GM12878 (cell line): ENCODE results near the gene RNF169. TPM values are rescaled to one million over a fixed set of nuclear protein-coding genes. Genes with fewer than 3 reads are reported as not detected.

Experiments used
- ATAC-seq: fragments of 200-7000 bp; cut with Tn5 transposase; 3 replicates; pipeline ENCODE4 v1.9.1; 2020; ENCODE audit warnings: mild to moderate bottlenecking, moderate library complexity
- BruUV-seq: library from RNA; stranded (reverse); fragments of 400-500 nt; replicated peaks from 2 replicates; lab custom pipeline; 2021; lab: Mats Ljungman, UMichigan
- CTCF ChIA-PET: fragments of 300-600 bp; sonication (Branson Sonifier 250); formaldehyde crosslinking; extraction: SDS; loops from one replicate; lab custom pipeline; 2021; ENCODE audit warnings: inconsistent platforms; lab: Yijun Ruan, JAX
- POLR2A ChIA-PET: fragments of 350-600 bp; formaldehyde crosslinking; extraction: SDS; loops from one replicate; lab custom pipeline; 2021; ENCODE audit warnings: inconsistent platforms; lab: Charles Lee
- RAD21 ChIA-PET: fragments of 300-600 bp; sonication (Branson Sonifier 250); formaldehyde crosslinking; loops from one replicate; lab custom pipeline; 2023; ENCODE audit warnings: antibody characterized with exemption; ENCODE audit not compliant: unreplicated experiment; lab: Charles Lee
- SMC1A ChIA-PET: fragments of 300-600 bp; sonication (Branson Sonifier 250); formaldehyde crosslinking; loops from one replicate; lab custom pipeline; 2023; ENCODE audit not compliant: unreplicated experiment, uncharacterized antibody; lab: Charles Lee
- DNase-seq: peaks from one replicate; pipeline ENCODE4 v3.0.0-alpha.2; 2011; ENCODE audit warnings: low read depth, low spot score
- FAIRE-seq: peaks from 3 replicates; lab custom pipeline; 2011; peaks lifted over from hg19 to GRCh38; lab: Jason Lieb, UNC
- H2AFZ ChIP-seq: 2 replicates; pipeline ENCODE4 v1.6.0; 2011; ENCODE audit warnings: low read depth, low read length, control low read depth; ENCODE audit not compliant: control insufficient read depth
- H3K27ac ChIP-seq: 2 replicates; pipeline ENCODE4 v1.5.1; 2011; ENCODE audit warnings: control low read depth; ENCODE audit not compliant: control insufficient read depth, insufficient read depth
- H3K27me3 ChIP-seq, 2 experiments: replicated peaks in 1 of 2; 2 replicates each; pipeline versions ENCODE4 v1.6.0 to v1.6.1; 2011; ENCODE audit warnings: low read length in 1 of 2; ENCODE audit not compliant: control insufficient read depth in 2 of 2, insufficient read depth in 2 of 2
- H3K36me3 ChIP-seq, 2 experiments: 2 replicates each; pipeline ENCODE4 v1.5.1; 2011; ENCODE audit warnings: low read length in 1 of 2; ENCODE audit not compliant: control insufficient read depth in 2 of 2, insufficient read depth in 2 of 2
- H3K4me1 ChIP-seq: 2 replicates; pipeline ENCODE4 v1.6.1; 2011; ENCODE audit warnings: mild to moderate bottlenecking, low read length, moderate library complexity, mixed read lengths; ENCODE audit not compliant: control insufficient read depth, insufficient read depth
- H3K4me2 ChIP-seq: 2 replicates; pipeline ENCODE4 v1.6.0; 2011; ENCODE audit warnings: control low read depth; ENCODE audit not compliant: control insufficient read depth, insufficient read depth
- H3K4me3 ChIP-seq: fragments of 200-600 bp; sonication (generic); 2 replicates; pipeline ENCODE4 v1.5.1; 2016
- H3K79me2 ChIP-seq: 2 replicates; pipeline ENCODE4 v1.6.0; 2011; ENCODE audit warnings: low read length; ENCODE audit not compliant: control insufficient read depth, insufficient read depth
- H3K9ac ChIP-seq: 2 replicates; pipeline ENCODE4 v1.8.0; 2011; ENCODE audit warnings: low read length, control low read depth, mixed read lengths; ENCODE audit not compliant: control insufficient read depth, insufficient read depth
- H3K9me3 ChIP-seq: replicated peaks from 3 replicates; pipeline ENCODE4 v1.5.1; 2011; ENCODE audit warnings: mild to moderate bottlenecking, low read length; ENCODE audit not compliant: control insufficient read depth, insufficient read depth
- H4K20me1 ChIP-seq: 2 replicates; pipeline ENCODE4 v1.6.0; 2011; ENCODE audit not compliant: control insufficient read depth, insufficient read depth
- BCL11A ChIP-seq: IDR thresholded peaks from 2 replicates; pipeline ENCODE4 v1.6.1; 2011; ENCODE audit warnings: low read depth, low read length
- BHLHE40 ChIP-seq, 2 experiments: fragments of 450-650 bp in 1 of 2; IDR thresholded peaks; 2 replicates each; pipeline ENCODE4 v1.6.1; 2011 to 2017; ENCODE audit warnings: low read depth in 2 of 2, borderline replicate concordance in 1 of 2, improper control_type of control experiment in 1 of 2, low read length in 1 of 2, mild to moderate bottlenecking in 1 of 2
- CHD2 ChIP-seq: IDR thresholded peaks from 2 replicates; pipeline ENCODE4 v1.6.1; 2011; ENCODE audit warnings: low read depth, low read length, improper control_type of control experiment, borderline replicate concordance
- IRF4 ChIP-seq: IDR thresholded peaks from 2 replicates; pipeline ENCODE4 v1.6.1; 2011; ENCODE audit warnings: low read depth, low read length
- KDM1A ChIP-seq: fragments of 200-600 bp; sonication (generic); IDR thresholded peaks from 2 replicates; pipeline ENCODE4 v1.6.1; 2016; ENCODE audit warnings: borderline replicate concordance
- MEF2A ChIP-seq: IDR thresholded peaks from 2 replicates; pipeline ENCODE4 v1.6.1; 2011; ENCODE audit warnings: low read depth, mild to moderate bottlenecking, low read length, moderate library complexity; ENCODE audit not compliant: insufficient read depth
- MXI1 ChIP-seq: fragments of 150-350 bp; IDR thresholded peaks from 2 replicates; pipeline ENCODE4 v1.6.1; 2011; ENCODE audit warnings: low read depth, mild to moderate bottlenecking, inconsistent platforms, low read length, improper control_type of control experiment
- NR2F1 ChIP-seq: fragments of 450-650 bp; conservative IDR thresholded peaks from 2 replicates; pipeline ENCODE4 v1.6.1; 2017; ENCODE audit warnings: mild to moderate bottlenecking
- PBX3 ChIP-seq: IDR thresholded peaks from 2 replicates; pipeline ENCODE4 v1.6.1; 2011; ENCODE audit warnings: mild to moderate bottlenecking, low read depth, low read length, moderate library complexity; ENCODE audit not compliant: insufficient replicate concordance
- POLR2AphosphoS5 ChIP-seq: IDR thresholded peaks from 2 replicates; pipeline ENCODE4 v1.6.1; 2011; ENCODE audit warnings: mild to moderate bottlenecking, low read length, inconsistent platforms
- RAD21 ChIP-seq: IDR thresholded peaks from 2 replicates; pipeline ENCODE4 v1.6.1; 2011; ENCODE audit warnings: mild to moderate bottlenecking, low read depth, low read length, moderate library complexity; ENCODE audit not compliant: insufficient read depth
- RBBP5 ChIP-seq: fragments of 200-600 bp; sonication (generic); conservative IDR thresholded peaks from 2 replicates; pipeline ENCODE4 v1.6.1; 2016
- RELB ChIP-seq: fragments of 450-650 bp; IDR thresholded peaks from 2 replicates; pipeline ENCODE4 v1.6.1; 2017; ENCODE audit warnings: low read depth, mild to moderate bottlenecking, moderate library complexity
- RFX5 ChIP-seq: IDR thresholded peaks from 2 replicates; pipeline ENCODE4 v1.6.1; 2011; ENCODE audit warnings: low read depth, low read length, improper control_type of control experiment
- SMAD1 ChIP-seq: fragments of 450-650 bp; IDR thresholded peaks from 2 replicates; pipeline ENCODE4 v1.6.1; 2018; ENCODE audit warnings: mild to moderate bottlenecking, low read depth; ENCODE audit not compliant: partially characterized antibody
- SMC3 ChIP-seq: IDR thresholded peaks from 2 replicates; pipeline ENCODE4 v1.6.1; 2011; ENCODE audit warnings: low read length, improper control_type of control experiment, borderline replicate concordance
- SUPT20H ChIP-seq: IDR thresholded peaks from 2 replicates; pipeline ENCODE4 v1.6.1; 2011; ENCODE audit warnings: low read depth, mild to moderate bottlenecking, low read length, moderate library complexity, borderline replicate concordance; ENCODE audit not compliant: control insufficient read depth
- TBL1XR1 ChIP-seq: IDR thresholded peaks from 2 replicates; pipeline ENCODE4 v1.6.1; 2012; ENCODE audit warnings: low read depth, low read length, improper control_type of control experiment
- TCF12 ChIP-seq: IDR thresholded peaks from 2 replicates; pipeline ENCODE4 v1.6.1; 2011; ENCODE audit warnings: low read depth, mild to moderate bottlenecking, low read length
- TCF3 ChIP-seq: IDR thresholded peaks from 2 replicates; pipeline ENCODE4 v1.6.1; 2012; ENCODE audit warnings: low read depth, mild to moderate bottlenecking, low read length, borderline replicate concordance; ENCODE audit not compliant: insufficient read depth
- YY1 ChIP-seq: IDR thresholded peaks from 2 replicates; pipeline ENCODE4 v1.6.1; 2011; ENCODE audit warnings: low read depth, mild to moderate bottlenecking, low read length
- ZZZ3 ChIP-seq: IDR thresholded peaks from 2 replicates; pipeline ENCODE4 v1.6.1; 2011; ENCODE audit warnings: low read depth; ENCODE audit not compliant: control insufficient read depth, insufficient read length
- WGBS: methylation state at CpG from one replicate; pipeline ENCODE4 v1.1.6; 2016; ENCODE audit warnings: low lambda C conversion rate; ENCODE audit not compliant: insufficient replicate concordance, insufficient coverage; ENCODE audit errors: missing lambda C conversion rate; 5-methylcytosine and 5-hydroxymethylcytosine counted together
- in situ Hi-C: fragments of 300-500 bp; cut with MboI; formaldehyde crosslinking; loops from 9 replicates; pipeline ENCODE4 v1.14.3; 2018; ENCODE audit warnings: mixed read lengths
- intact Hi-C: fragments of 100-400 bp; cut with micrococcal nuclease; formaldehyde crosslinking; loops from one replicate; pipeline ENCODE4 v1.14.2; 2022; ENCODE audit not compliant: unreplicated experiment
- polyA plus RNA-seq, 11 experiments: library from polyadenylated mRNA; depleted of rRNA in 4 of 11; unstranded in 6 of 11; stranded (reverse) in 5 of 11; fragments of >200 nt; fragmentation: Nextera tagmentation in 4 of 11; fragmentation: Illumina TruSeq in 1 of 11; extraction: Ambion mirVana in 4 of 11; extraction: Trizol in 1 of 11; gene quantifications; 1 replicate in 1 of 11; 2 replicates in 10 of 11; pipeline versions ENCODE4 v1.2.1 to v1.2.3, GENCODE V29; 2011 to 2016; ENCODE audit warnings: inconsistent platforms in 2 of 11, missing spikeins in 2 of 11, low read depth in 1 of 11
- total RNA-seq, 4 experiments: library from RNA; depleted of rRNA in 3 of 4; stranded (reverse); fragments of >200 nt in 3 of 4; fragmentation: Illumina TruSeq in 1 of 4; extraction: Trizol in 1 of 4; gene quantifications; 2 replicates each; pipeline versions ENCODE4 v1.2.1 to v1.2.3, GENCODE V29; 2013 to 2021

RNF169 gene
- total and polyA plus RNA-seq, 10 of the 15 experiments (the other 5 are each of a cell fraction or from before 2014, with no cell fraction given), result 0.32 to 13.2 (median 6.4) TPM

- no peak for DNase-seq
- Histone ChIP-seq H3K79me2 (no peaks in the 10 kb centered on the region), H4K20me1 (no peaks in the 10 kb centered on the region), H2AFZ (no peak overlapping the region), H3K36me3 (no peaks in the 10 kb centered on the region), H3K4me3 (no peak overlapping the region), H3K4me2 (no peak overlapping the region), H3K4me1 (no peaks in the 10 kb centered on the region), H3K27me3 (peaks cover 10 to 13% of the 10 kb centered on the region in 2 experiments), H3K9me3 (no peaks in the 10 kb centered on the region), H3K27ac (no peak overlapping the region), H3K9ac (no peak overlapping the region)
- WGBS, result 7% methylated on average over 13 of the region's 13 CpGs
- BruUV-seq, result no TSS peak
- in situ Hi-C loops, result loop anchor here (10.0 kb wide), 1 partner anchor 272 kb away; no protein-coding TSS in a partner anchor
- ATAC-seq, result peak; percentile 100
- CTCF ChIA-PET, result interaction anchor here (0.6 to 4.8 kb wide), 24 partner anchors 8 to 471 kb away, joined by 3 to 55 read pairs (median 4); no protein-coding TSS in a partner anchor
- FAIRE-seq, result peak; percentile 94
- RAD21 ChIA-PET, result interaction anchor here (1.1 to 4.0 kb wide), 5 partner anchors 13 to 273 kb away, joined by 4 to 27 read pairs (median 8); no protein-coding TSS in a partner anchor
- POLR2A ChIA-PET, result interaction anchor here (0.7 kb wide), 1 partner anchor 10 kb away, joined by 3 read pairs; no protein-coding TSS in a partner anchor
- SMC1A ChIA-PET, result interaction anchor here (1.2 to 3.1 kb wide), 4 partner anchors 8 to 328 kb away, joined by 3 to 28 read pairs (median 4); no protein-coding TSS in a partner anchor
- intact Hi-C loops, result no loop called here
- TF ChIP-seq RELB (no peak), SUPT20H (no peak), YY1 (peak; percentile 40; the same call in 1 of the 2 replicates), RFX5 (0 out of 2 replicates have a peak, but pooled peaks have one; percentile 66), TCF3 (peak; percentile 90), SMAD1 (no peak), PBX3 (no peak), POLR2AphosphoS5 (no peak), RBBP5 (no peak), TBL1XR1 (0 out of 2 replicates have a peak, but pooled peaks have one; percentile 23), BCL11A (no peak), KDM1A (no peak), TCF12 (peak; percentile 95), SMC3 (peak; percentile 74), IRF4 (no peak), BHLHE40 (IDR thresholded peaks at IDR 0.05; ENCODE audit: borderline replicate concordance in 1 of 2, low read depth in 2 of 2, low read length in 1 of 2) (0 out of 4 replicates have a peak, but pooled peaks of 1 of the 2 experiments have one; percentile 26), NR2F1 (no peak), MXI1 (0 out of 2 replicates have a peak, but pooled peaks have one; percentile 20), MEF2A (no peak), RAD21 (peak; percentile 86), ZZZ3 (no peak), CHD2 (no peak)
These were observed 22.0 kb upstream of the RNF169 start for GRCh38 chr11:74726547-74727182.
